DMS 273 (cell line): ENCODE data around the gene IL2RG.

Experiments
- DNase-seq: peaks from one replicate; lab custom pipeline; 2025; ENCODE audit not compliant: unreplicated experiment; lab: John Stamatoyannopoulos, UW

IL2RG gene

DNA sequence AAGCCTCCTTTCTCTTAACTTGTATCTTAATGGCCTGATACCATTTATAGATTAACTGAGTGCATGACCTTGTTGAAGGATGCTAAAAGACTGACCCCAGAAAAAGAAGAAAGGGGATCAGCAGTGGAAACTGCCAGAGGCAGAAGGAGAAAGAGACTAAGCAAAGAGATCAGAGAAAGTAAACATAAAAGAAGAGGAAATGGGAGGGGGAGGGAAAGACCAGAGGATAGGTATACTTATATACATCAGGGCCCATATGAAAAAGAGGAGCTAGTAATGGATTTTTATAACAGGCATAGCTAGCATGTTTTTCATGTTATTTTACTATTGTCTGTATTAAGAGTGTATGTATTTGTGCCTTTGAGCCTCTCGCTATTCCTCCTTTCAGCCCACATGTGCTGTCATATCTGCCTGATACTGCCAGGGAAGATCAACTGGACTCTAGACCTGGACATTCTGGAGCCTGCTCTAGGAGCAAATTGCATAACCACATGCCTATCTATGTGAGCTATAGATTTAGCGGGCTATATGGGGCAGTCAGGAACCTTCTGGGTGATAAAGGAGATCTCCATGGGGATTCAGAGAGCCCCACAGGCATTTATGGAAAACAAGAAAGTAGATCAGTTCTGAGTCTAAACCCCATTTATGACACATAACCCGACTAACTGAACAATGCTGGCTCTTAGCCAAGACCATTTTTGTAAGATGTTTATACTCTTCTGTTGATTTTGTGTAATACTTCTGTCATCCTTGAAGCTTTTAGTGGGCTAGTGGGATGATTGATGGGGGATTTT is 29.9 kb downstream of the IL2RG start:
- DNase-seq: no peak

DNA sequence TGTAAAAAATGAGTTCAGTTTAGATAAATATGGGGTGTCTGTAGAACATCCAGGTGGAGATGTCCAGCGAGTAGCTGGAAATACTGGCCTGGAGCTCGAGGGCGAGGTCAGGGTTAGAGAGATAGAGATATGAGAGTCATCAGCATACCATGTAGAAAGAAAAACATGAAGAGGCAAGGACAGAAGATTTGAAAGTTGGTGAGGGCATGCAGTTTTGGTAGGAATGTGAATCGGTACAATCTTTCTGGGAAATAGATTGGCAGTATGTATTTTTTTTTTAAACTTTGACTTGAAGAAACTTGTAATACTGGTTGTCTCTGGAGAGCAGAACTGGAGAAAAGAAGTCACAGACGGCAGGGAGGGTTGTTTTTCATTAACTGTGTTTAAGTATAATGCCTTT is 40.8 kb downstream of the IL2RG start:
- no peak for DNase-seq

DNA sequence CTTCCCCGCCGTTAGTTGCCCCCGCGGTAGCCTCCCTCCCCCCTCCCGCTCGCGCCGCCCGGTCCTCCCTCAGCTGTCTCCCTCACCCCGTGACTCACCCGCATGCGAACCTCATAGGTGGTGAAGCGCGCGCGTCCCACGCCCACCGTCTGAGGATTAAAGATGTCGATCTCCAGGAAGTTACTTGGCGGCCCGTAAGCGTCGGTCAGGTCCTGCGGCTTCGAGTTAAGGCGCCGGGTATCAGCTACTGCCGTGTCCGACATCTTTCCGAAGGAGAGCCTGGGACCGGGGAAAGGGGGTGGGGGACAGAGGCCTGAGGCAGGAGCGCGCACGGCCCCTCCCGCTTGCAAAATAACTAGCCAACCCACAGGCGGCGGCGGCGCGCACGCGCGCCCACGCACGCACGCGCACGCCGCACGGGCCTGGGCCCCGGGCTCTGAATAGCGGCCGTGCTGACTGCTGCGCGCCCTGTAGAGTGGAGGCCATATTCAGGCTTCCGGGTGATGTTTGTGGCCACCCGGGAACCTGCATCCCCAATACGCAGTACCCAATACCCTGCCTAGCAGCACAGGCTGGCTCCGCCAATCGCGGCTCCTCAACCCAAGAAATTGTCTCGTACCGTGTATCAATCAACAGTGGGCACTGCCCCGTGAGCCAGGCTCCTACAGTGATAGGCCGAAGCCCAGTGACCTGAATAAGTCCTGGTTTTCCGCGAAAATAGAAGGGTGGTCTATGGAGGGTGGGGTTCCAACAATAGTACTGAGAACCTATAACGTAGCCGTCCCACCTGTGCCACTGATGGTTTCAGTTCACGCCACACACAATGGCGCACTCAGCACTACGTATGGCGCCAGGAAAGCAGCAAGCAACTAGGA is 43.1 kb downstream of the IL2RG start, which contains the start of gene SNX12:
SNX12 (minus strand) TSS at position 291 of the 875 bp plus-strand sequence; CDS start at position 263, 28 bp downstream.
- DNase-seq: peak; percentile 97

DNA sequence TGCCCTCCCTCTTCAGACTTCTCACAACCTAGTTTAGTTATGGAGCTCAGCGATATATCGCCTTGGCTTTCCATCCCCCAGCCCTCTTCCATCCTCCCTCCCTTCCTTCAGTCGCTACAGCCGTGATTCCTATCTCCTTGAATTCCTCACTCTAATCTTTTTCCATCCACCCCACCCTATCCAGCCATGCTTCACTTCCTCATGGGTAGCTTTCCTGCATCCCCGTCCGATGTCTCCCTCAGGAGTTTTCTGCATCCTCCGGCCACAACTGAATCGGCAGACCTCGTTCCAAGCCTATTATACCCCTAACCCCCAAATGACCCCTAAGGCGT is 43.7 kb downstream of the IL2RG start:
- DNase-seq: no peak

DNA sequence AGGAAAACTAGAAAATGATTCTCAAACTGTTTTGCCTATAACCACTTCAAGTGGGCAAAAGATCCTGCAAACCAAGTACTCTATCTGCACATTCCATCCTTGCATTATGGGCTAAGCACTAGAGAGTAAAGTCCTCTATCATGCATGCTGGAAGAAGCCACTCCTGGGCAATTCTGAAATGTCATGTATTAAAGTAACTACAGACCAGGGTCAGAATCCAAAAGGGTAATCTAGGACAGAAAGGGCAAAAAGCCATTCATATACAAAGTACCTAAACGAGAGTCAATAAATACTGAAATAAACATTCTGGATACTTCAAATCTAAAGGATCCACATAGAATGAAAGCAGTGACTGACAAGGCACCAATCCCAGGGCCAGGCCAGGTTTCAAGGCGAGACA is 44.3 kb downstream of the IL2RG start:
- DNase-seq: no peak

DNA sequence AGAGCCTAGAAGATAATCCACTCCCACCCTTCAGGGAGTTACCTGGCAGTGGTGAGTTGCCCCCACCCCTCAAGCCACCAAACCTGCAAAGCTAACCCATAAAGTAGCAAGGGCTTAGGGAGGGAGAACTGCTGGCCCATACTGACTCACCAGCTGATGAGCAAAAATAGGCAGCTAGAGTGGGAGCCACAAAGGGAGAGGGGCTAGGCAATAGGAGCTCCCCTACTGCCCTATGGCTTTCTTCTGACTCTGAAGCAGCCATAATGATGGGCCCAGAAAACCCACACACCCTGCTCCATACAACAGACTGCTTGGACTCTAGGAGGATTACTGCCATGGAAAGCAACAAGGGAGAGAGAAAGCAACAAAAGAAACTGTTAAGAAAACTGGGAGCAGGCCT is 51.2 kb downstream of the IL2RG start:
- no peak for DNase-seq

DNA sequence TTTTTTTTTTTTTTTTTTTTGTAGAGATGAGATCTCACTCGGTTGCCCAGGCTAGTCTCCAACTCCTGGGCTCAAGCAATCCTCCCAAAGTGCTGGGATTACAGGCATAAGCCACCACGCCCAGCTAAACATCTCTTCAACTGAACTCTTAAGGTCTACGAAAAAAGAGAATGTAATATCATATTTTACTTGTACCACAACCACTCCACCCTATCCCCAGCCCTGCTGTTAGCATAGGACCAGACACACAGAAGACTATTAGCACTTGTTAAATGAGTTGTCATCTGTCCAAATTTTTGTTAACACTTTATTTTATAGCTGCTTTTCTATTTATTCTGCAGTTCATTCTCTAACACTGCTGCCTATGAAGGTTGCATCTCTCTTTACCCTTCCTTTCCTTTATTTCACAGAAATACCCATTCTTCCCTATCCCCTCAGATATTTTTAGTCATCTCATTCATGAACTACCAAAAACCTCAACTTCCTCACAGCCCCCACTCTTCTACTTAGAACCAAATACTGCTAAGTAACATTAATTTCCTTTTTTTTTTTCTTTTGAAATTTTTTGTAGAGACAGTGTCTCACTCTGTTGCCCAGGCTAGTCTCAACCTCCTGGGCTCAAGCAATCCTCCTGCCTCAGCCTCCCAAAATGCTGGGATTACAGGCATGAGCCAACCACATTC is 53.4 kb downstream of the IL2RG start:
- no peak for DNase-seq
